Activated CD4-positive, alpha-beta T cell treated with anti-CD3 and anti-CD28 coated beads for 1 hour (primary cell): Measurements from ENCODE around the gene NCEH1.
A peak's percentile ranks its signal among the peaks of the same experiment; 100 is the strongest.
"Not testable (repeated sequence)": the region's sequence is repeated elsewhere in the genome, so short reads cannot be mapped to it uniquely, and the experiment has no call there.

ENCODE experiments used
- DNase-seq: peaks from one replicate; pipeline ENCODE4 v3.0.0-alpha.2; 2020

NCEH1 gene

GRCh38 chr3:172607305-172608121 lies 103.4 kb downstream of the NCEH1 start:
- no peak for DNase-seq

DNA sequence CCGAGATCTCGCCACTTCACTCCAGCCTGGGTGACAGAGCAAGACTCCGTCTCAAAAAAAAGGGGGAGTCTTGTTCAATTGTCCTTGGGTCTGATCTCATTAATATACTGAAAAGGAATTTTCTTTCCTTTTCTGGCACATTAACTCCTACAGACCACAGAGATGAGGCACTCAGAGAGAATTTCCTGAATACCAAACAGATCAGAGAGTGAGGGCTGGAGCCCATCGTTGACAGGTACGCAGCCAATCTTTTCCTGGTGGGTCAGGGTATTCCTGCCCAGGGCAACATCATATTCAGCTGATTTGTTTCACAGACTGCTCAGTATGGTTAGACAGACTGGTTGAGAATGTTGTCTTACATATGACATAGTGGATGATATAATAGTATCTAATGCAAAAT lies 104.8 kb downstream of the NCEH1 start:
- DNase-seq: no peak

GRCh38 chr3:172604895-172605646 lies 105.8 kb downstream of the NCEH1 start:
- no peak for DNase-seq

DNA sequence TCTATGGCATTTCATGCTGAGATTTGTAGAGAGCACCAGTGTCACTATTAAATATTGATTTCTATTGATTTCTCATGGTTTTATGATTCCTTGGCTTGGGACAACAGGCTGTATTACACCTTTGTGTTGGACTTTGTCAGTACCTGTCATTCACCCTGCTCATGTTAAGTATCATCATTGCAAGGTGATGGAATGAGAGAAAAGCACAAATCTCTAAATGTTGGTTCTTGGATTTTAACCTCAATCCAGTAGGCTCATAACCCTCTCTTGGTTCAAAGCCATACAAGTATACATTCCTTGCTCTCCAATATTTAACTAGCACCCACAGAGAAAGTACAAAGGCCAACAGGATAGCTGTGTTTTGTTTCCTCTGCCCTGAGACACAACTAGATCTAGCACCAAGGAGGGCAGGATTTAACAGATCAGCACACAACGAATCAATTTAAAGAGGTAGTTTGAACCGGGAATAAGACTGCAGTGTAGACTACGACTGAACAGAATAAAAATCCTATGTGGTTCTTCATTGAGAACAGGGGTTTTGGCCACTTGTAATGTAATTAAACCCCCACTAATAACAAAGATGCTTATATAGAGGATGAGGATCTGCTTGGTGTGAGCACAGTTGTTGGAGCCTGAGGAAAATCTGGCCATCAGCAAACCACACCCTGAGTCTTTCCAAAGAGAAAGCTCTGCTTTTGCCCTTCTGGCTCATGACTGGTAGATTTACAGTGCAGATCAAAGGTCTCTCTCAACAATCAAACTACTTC lies 109.6 kb downstream of the NCEH1 start:
- DNase-seq: no peak

- DNase-seq: no peak
Measured at GRCh38 chr3:172600644-172601065, 110.2 kb downstream of the NCEH1 start.

- no peak for DNase-seq
Measured at GRCh38 chr3:172598904-172599303, 112.0 kb downstream of the NCEH1 start.

DNA sequence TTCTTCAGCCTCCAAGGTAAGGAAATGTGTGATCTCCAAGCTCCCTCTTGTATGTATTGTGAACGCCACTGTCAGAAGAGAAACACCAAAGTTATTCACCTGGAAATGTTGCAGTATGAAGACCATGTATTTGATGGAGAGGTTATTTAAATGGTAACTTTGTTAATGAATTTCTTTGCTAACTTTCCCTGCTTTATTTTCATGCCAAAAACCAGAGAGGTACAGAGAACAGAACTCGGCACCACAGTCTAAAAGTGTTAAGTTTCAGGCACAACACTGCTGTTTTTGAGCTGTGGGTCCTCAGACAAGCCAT lies 114.5 kb downstream of the NCEH1 start:
- no peak for DNase-seq

DNA sequence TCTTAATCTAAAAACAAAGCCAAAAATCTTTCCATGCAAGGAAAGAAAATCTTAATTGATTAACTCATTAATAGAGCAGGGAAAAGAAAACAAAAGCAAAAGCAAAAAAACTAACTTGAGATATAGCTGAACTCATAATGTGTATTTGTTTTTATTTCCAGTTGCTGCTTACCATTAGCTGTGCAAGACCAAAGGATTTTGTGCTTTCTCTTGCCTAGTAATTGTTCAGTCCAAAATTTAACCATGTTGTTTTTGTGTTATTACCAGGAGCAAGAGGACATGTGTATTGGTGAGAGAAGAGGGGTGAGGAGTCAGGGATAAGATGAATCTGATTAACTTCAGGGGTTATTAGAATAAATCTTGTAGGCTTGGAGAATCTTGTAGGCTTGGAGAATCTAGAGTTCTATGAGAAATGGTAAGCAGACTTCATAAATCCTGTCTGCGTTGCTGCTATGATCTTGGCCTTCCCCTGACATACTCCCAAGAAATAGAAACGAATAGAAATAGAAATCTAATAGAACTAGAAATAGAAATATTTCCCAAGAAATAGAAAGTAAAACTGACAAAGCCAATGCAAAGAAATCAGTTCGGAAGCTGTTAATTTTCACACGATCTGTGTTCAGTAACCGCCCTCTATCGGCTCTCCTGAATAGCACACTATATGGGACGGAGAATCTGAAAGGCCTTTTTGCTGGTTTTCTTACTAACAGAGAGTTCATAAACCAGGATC lies 115.0 kb downstream of the NCEH1 start:
- peak; percentile 18 for DNase-seq

DNA sequence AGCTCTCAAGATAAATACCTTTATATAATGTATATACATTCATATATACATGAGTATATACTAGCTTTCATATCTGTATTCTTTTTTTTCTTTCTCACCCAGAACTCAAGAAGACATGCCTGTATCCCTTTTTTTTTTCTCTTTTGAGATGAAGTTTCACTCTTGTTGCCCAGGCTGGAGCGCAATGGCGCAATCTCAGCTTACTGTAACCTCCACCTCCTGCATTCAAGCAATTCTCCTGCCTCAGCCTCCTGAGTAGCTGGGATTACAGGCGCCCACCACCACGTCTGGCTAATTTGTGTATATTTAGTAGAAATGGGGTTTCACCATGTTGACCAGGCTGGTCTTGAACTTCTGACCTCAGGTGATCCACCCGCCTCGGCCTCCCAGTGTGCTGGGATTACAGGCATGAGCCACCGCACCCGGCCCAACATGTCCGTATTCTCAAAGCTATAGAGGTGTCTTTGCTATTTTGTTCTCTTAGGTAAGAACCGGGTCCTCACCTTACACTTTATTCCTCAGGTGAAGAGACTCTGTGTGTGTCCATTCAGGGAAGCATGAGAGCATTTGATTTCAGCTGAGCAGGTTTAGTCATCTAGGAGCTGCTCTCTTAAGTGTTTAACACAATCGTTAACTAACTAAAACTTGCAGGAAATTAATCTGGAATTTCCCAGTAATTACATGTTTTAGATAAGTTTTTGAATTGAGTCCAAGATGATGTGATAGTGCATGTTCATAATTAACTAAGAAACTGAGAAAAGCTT lies 115.8 kb downstream of the NCEH1 start:
- DNase-seq: not testable (repeated sequence)

GRCh38 chr3:172592898-172593669 lies 117.8 kb downstream of the NCEH1 start:
- no peak for DNase-seq

- peak; percentile 67 for DNase-seq
Measured at GRCh38 chr3:172591876-172592771, 118.7 kb downstream of the NCEH1 start.

GRCh38 chr3:172591125-172591605 lies 119.7 kb downstream of the NCEH1 start:
- DNase-seq: no peak

DNA sequence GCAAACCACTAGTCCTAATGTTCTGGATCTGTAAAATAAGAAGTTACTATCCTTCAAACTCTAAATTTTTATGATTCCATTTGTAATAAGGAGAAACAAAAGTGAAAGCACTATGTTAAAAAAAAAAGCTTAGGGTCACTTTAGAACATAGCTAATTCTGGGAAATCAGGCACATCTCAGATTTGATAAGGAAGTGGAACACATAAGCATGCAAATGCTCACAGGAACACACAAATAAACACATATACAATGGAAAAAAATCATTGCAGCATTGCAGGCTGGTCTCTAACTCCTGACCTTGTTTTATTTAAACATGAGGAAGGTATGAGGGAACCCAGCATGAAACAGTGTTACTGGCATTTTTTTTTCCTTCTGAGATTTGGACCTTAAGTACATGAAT lies 124.4 kb downstream of the NCEH1 start:
- DNase-seq: no peak

DNA sequence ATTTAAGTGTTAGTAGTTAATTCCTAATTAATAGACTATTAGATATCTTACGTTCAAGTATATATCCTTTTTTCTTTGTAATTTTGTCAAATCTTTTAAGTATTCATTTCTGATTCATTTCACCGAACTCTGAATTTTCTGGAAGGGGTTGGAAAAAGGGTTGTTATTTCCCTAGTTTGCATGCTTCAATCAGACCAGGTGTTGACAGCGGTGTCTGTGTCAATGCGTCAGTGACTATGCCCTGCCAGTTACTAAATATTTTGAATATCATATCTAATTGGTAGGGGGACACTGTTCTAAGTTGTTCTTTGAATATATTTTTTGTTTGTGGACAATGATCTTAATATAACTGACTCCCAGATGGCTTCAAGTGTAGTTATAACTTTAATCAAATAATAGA lies 124.9 kb downstream of the NCEH1 start:
- no peak for DNase-seq

GRCh38 chr3:172582712-172583111 lies 128.2 kb downstream of the NCEH1 start:
- no peak for DNase-seq

DNA sequence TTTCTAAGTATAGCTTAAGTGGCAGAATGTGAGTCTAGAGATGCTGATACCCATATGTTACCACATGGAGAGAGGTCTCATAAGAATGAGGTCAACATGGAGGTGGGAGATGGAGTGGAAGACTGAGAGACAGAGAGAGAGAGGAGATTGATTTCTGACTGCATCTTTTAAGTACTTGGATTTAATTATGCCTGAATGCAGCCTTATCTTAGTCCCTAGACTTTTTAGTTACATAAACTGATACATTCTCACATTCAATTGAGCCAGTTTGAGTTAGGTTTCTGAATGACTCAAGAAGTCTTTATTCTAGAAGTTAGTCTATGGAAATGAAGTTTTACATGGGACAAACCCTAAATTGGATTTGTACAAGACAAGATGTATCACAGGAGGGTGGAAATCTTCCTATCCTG lies 129.1 kb downstream of the NCEH1 start:
- no peak for DNase-seq

DNA sequence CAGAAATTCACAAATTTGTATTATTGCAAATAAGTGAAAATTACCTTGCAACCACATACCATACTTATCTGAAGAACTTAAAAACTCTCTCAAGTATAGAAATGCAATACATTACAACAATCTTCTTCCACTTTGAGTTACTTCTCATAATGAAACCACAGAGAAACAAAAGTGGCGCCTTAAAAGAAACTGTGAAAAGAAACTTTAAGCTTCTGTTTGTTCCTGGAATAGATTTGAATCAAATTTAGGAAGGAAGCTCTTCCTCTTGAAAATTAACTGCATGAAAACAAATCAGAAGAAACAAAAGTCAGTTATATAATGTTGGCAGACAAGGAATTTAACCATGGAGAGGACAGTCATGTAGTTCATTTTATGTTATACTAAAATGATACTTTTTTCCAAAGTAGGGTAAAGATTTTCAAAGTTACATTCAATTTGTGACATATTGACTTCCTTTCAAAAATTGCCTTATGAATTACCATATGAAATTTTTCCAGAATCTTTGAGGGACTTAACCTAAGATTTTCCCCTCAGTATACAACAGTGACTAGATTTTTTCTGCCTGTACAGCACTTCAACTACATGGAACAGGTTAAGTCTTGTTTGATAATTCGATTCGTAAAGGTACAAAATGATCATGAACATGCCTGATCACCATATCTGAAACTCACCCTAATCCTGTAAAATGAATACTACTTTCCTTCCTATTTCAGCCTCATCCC lies 130.0 kb downstream of the NCEH1 start:
- DNase-seq: no peak
